Stimulated activated CD4-positive, alpha-beta T cell treated with anti-CD3 and anti-CD28 coated beads, Interleukin-15, amount 100 ng/mL, for 24 hours (primary cell): ENCODE results near the gene TNNT3.

ENCODE experiments used
- DNase-seq: peaks from one replicate; pipeline ENCODE4 v3.0.0-alpha.2; 2020

The TNNT3 gene

DNA sequence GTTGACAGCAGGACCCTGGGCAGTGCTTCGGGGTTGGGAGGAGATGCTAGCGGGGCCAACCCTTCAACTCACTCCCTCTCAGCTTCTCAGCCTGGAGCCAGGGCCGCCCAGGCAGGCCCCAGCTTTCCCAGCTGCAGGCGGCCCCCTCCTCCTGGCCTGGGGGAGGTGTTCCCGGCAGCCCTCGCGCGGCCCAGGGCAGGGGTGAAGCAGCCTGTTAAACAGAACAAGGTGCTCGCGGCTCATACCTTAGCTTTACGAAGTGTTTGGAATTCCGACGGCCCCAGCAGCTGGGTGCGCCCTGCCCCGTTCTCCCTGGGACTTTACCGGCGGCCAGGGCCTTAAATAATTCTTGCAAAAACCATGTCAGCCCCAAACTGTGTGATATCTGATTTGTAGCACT is 44.8 kb downstream of the TNNT3 start:
- DNase-seq, result no peak

GRCh38 chr11:1964955-1965354 is 45.5 kb downstream of the TNNT3 start:
- no peak for DNase-seq

DNA sequence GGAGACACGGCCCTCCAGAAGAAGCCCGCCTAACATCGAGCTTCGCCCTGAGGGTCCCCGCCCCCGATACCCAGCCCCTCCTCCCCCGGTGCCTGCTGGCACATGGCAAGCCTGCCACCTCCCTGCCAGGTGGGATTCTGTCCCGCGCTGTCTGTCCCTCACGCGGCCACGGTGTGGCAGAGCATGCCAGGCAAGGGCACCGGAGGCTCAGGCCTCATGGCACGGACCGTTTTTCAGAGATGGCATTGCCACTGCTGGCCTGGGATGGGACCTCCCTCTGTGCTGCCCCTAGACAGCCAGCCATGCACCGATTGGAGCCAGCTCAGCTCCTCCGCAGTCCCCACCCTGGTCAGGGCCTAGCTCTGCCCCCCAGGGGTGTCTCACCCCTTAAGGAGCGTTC is 47.0 kb downstream of the TNNT3 start:
- no peak for DNase-seq

DNA sequence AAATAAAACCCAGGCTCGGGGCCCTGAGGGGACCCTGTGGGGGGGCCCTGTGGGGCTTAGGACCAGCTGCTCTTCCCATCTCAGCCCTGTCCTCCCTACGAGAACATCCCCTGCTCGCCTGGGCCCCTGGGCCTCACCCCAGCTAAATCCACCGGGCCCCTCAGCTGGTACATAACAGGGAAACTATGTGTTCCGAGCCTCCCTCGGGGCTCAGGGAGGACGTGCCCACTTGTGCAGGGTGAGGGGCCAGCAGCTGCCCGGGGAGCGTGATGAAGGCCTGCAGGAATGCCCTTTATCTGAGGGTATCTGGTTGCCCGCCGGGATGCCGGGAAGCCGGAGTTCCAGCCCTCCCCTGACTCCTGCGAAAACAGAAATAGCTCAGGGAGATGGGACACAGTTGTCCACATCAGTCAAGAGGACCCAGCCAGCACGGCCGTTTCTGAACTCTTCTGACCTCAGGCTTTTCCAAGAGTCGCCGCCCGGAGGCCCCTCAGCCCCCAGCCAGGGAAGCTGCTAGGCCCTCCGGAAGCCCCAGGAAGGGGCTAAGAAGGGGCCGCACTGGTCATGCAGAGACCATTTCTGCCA is 48.2 kb downstream of the TNNT3 start:
- DNase-seq, result no peak

- DNase-seq, result no peak
Measured at GRCh38 chr11:1968454-1969002, 49.0 kb downstream of the TNNT3 start.

DNA sequence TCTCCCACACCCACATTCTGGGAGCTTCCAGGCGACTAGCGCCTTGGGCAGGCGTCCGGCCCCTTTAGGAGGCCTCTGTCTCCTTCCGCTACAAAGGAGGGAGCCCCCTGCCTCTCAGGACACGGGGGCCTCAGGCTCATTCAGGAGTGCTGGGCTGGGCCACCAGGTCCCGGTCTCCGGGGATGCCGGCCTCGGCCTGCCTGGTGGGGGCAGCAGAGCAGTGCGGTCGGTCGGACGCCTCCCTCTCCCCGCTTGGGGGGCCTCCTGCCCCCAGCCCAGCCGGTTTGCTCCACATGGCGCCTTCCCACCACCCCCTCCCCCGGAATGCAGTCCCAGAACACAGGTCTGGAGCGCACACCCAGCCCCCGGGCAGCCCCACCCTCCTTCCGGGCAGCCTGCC is 49.5 kb downstream of the TNNT3 start:
- no peak for DNase-seq

DNA sequence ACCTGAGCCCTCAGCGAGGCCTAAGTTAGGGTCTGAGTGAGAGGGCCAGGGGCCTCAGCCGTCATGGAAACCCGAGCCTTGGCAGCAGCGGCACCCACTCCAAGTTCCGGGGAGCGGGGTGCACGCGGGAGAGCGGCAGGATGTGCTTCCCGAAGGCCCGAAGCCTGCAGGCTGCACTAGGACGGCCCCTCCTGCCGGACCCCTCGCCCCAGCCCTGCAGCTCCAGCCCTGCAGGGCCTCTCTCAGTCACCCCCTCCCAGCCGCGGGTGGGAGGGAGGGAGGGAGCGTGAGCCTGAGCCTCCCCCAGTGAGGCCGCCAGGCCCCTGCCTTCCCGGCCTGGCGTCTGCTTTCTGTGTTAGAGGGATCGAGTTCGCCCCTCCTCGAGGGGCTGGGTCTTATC is 50.3 kb downstream of the TNNT3 start:
- DNase-seq, result no peak

DNA sequence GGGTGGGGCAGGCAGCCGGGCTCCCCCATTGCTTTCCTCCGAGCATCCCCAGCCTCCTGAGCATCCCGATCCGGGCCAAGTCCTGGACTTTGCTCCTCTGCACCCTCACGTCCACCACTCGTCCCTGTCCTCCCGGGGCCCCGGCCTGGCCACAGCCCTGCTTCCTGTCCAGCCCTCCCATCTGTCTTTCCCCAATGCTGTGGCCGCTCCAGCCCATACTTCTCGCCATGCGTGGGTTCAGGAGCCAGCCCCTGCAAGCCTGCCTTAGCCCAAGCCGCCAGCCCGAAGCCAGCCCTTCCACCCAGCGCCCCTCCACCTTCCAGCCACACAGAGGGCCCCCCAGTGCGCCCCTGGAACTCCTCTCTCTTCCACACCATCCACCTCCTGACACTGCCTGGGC is 51.5 kb downstream of the TNNT3 start:
- no peak for DNase-seq

DNA sequence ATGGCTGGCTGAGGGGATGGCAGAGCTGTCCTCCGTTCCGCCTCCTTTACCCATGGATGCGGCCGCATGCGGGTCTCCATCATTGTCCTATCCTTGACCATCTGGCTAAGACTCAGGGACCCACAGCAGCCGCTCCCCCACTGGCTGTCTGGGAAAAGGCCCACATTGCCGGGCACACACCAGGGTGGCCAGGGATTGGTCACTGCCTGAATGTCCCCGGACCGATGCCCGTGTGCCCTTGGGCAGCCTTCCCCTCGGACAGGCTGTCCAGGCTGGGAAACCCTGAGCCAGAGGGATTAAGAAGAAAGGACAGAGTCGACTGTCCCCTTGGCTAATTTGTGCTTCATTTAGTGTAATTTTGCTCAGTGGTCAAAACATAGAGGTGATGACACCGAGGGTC is 55.7 kb downstream of the TNNT3 start:
- no peak for DNase-seq

- no peak for DNase-seq
Measured at GRCh38 chr11:1978720-1979473, 59.4 kb downstream of the TNNT3 start.

DNA sequence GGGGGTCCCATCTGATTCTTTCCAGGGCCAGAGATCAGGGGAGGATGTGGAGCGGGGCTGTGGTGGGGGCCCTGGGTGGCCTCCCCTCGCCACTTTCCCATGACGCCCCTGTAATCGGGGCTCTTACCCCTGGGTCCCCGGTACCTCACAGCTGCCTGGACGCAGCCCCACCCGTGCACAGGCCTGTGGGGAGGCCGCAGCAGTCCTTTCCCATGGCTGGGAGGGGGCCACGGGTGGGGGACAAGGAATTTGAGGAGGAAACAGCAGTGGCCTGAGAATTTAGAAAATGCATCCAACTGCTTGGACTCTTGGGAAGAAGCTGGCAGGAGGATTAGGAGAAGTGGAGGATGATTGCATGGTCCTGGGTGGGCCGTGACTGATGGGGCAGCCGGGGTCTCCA is 60.1 kb downstream of the TNNT3 start:
- no peak for DNase-seq

DNA sequence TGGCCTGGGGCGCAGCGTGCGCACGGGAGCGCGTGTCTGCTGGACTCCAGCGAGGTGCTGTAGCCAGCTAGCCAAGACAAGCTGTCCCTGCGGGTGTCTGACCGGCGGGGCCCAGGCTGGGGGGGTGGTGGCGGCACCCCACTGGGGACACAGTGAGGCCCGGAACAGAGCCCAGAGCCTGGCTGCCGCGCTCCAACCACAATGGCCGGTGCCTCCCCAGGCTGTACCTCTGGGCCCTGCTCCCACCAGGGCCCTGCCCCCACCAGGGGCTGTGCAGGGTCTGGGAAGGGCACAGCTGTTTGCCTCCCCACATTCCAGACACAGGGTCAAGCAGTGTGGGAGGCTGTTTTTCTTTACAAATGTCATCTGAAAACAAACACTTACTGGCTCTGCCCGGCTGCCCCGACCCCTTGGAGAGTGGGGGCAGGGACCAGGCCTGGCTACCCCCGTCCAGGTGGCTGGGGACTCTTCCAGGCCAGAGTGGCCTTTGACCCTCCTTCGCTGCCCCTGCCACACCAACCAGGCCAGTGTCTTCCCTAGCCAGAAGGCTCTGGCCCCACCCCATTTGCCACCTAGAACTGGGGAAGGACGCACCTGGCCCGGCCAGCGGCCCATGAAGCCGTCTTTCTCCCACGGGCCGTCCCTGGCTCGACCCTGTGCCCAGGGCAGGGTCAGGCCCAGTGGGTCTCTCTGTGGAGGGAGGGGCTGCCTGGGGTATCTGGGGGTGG is 63.5 kb downstream of the TNNT3 start:
- DNase-seq, result no peak

- no peak for DNase-seq
Measured at GRCh38 chr11:1983601-1983961, 64.1 kb downstream of the TNNT3 start.

DNA sequence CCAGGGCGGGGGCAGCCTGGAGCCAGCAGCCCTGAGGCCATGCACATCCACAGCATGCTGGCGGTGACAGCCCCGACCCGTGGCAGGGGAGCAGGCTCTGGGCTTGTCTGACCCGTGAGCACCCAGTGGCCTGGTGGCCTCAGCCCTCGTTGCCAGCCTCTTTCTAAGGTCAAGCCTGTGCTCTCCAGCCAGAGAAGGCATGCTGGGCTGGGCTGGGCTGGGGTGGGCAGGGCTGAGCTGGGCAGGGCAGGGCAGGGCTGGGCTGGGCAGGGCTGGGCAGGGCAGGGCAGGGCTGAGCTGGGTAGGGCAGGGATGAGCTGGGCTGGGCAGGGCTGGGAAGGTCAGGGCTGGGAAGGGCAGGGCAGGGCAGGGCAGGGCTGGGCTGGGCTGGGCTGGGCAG is 67.5 kb downstream of the TNNT3 start:
- no peak for DNase-seq

- DNase-seq, result no peak
Measured at GRCh38 chr11:1988174-1988573, 68.7 kb downstream of the TNNT3 start.
